HEK293T (cell line): ENCODE results near the gene LSG1.

Experiments
- FOXK2 ChIP-seq: fragments of 450-650 bp; IDR thresholded peaks from 2 replicates; pipeline ENCODE4 v1.6.1; 2016; ENCODE audit warnings: mild to moderate bottlenecking
- PKNOX1 ChIP-seq: fragments of 450-650 bp; IDR thresholded peaks from 2 replicates; pipeline ENCODE4 v1.6.1; 2016

DNA sequence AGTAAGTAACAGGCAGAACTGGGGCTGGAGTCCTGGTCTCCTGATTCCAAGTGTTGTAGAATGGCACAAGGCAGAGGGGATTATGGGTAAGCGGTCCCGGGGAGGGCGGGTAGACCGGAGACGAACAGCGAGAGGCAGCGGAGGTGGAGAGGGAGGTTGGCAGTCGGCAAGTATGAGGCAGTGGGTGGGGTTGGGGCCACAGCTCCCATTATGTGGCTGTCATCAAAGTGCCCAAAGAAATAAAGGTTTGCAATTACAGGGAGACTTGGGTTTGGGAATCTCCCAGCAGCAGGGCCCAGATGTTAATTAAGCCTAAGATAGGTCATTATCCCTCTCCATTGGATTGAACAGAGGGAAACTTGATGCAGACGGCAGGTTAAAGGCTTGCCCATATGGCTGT, 30.6 kb upstream of the LSG1 start:
- no peak for TF ChIP-seq PKNOX1
- TF ChIP-seq FOXK2, result no peak
